ENCODE data around the gene CTNND2. TPM values are rescaled to one million over a fixed set of nuclear protein-coding genes. Genes with fewer than 3 reads are reported as not detected.
A peak's percentile ranks its signal among the peaks of the same experiment; 100 is the strongest.

CTNND2 gene
- total RNA-seq, 2 donors from 2014 or later, result not detected

DNA sequence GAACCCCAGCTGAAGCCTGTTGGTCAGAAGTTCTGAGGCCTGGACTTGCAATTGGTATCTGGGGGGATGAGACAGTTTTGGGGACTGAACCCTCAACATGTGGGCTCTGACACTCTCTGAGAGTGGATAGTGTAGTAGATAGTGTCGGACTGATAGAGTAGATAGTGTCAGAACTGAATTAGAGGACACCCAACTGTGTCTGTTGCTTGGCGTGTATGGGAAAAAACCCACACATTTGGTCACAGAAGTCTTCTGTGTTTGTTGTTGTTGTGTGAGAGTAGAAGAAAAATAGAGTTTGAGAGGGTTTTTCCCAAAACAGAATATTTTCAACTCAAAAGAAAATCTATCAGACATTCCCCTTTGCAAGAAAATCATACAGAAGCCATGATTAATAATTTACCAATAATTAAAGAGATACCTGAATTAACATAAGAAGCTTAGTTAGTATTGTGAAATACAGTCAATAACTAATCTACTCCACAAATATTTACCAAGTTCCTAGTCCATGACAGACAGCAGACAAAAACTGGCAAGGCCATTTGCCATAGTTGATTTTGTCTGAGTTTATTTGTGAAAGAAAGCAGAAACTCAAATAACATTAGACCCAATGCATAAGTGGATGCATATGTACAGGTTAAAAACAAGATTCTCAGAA, 170.9 kb downstream of the CTNND2 start:
- H3K4me1 Mint-ChIP-seq (ENCODE audit: low read depth), result no peaks in the 10 kb centered on the region
- no peak overlapping the region for H3K27ac Mint-ChIP-seq
- no peaks in the 10 kb centered on the region for H3K27me3 Mint-ChIP-seq (ENCODE audit: low read depth)
- DNase-seq, result no peak
- no peaks in the 10 kb centered on the region for H3K36me3 Mint-ChIP-seq (ENCODE audit: insufficient read depth in 2 of 2)
- ATAC-seq (replicated peaks in 1 of 2), result no peak
- peaks cover 5 to 7% of the 10 kb centered on the region in 2 donors for H3K9me3 Mint-ChIP-seq
- no peak overlapping the region for H3K4me3 Mint-ChIP-seq

DNA sequence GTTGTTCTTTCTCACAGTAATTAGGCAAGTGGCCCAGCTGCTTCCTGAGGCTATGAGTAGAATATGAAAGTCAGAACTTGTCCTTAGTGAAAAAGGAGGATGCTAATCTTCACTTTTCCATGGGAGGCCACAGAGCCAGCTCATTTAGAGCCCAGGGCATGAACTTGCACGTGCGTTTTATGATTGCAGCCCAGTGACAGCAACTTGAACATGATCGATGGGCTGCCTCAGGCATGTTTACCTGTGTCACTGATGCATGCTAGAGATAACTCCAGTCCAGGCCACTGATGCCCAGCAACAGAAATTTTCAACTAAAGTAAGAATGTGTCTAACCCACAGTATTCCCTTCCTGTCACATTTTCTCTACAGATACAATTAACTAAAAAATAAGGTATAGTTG, 179.3 kb downstream of the CTNND2 start:
- ATAC-seq (replicated peaks in 1 of 2), result no peak
- no peaks in the 10 kb centered on the region for H3K27me3 Mint-ChIP-seq (ENCODE audit: low read depth)
- no peaks in the 10 kb centered on the region for H3K36me3 Mint-ChIP-seq (ENCODE audit: insufficient read depth in 2 of 2)
- no peaks in the 10 kb centered on the region for H3K4me1 Mint-ChIP-seq (ENCODE audit: low read depth)
- no peak overlapping the region for H3K4me3 Mint-ChIP-seq
- H3K9me3 Mint-ChIP-seq, result peaks cover 0 to 5% of the 10 kb centered on the region in 2 donors
- no peak overlapping the region for H3K27ac Mint-ChIP-seq
- DNase-seq, result no peak

GRCh38 chr5:11719888-11720481, 184.3 kb downstream of the CTNND2 start:
- no peak overlapping the region for H3K4me3 Mint-ChIP-seq
- H3K27ac Mint-ChIP-seq, result no peak overlapping the region
- no peaks in the 10 kb centered on the region for H3K27me3 Mint-ChIP-seq (ENCODE audit: low read depth)
- no peak for ATAC-seq (replicated peaks in 1 of 2)
- no peaks in the 10 kb centered on the region for H3K4me1 Mint-ChIP-seq (ENCODE audit: low read depth)
- no peaks in the 10 kb centered on the region for H3K36me3 Mint-ChIP-seq (ENCODE audit: insufficient read depth in 2 of 2)
- H3K9me3 Mint-ChIP-seq, result peaks cover 1 to 5% of the 10 kb centered on the region in 2 donors
- peak; percentile 1 to 4 for DNase-seq

GRCh38 chr5:11715461-11716196, 188.6 kb downstream of the CTNND2 start:
- H3K27ac Mint-ChIP-seq, result no peak overlapping the region

GRCh38 chr5:11711932-11712331, 192.3 kb downstream of the CTNND2 start:
- no peaks in the 10 kb centered on the region for H3K27me3 Mint-ChIP-seq (ENCODE audit: low read depth)
- ATAC-seq (replicated peaks in 1 of 2), result no peak
- DNase-seq, result no peak
- H3K27ac Mint-ChIP-seq, result no peak overlapping the region
- no peaks in the 10 kb centered on the region for H3K4me1 Mint-ChIP-seq (ENCODE audit: low read depth)
- H3K9me3 Mint-ChIP-seq, result no peaks in the 10 kb centered on the region
- no peak overlapping the region for H3K4me3 Mint-ChIP-seq
- no peaks in the 10 kb centered on the region for H3K36me3 Mint-ChIP-seq (ENCODE audit: insufficient read depth in 2 of 2)

More at GRCh38 chr5:11715461-11716196, 188.6 kb downstream of the CTNND2 start:
- H3K36me3 Mint-ChIP-seq (ENCODE audit: insufficient read depth in 2 of 2), result no peaks in the 10 kb centered on the region
- no peak for DNase-seq
- no peaks in the 10 kb centered on the region for H3K27me3 Mint-ChIP-seq (ENCODE audit: low read depth)
- no peak overlapping the region for H3K4me3 Mint-ChIP-seq
- no peaks in the 10 kb centered on the region for H3K4me1 Mint-ChIP-seq (ENCODE audit: low read depth)
- ATAC-seq (replicated peaks in 1 of 2), result no peak
- peaks cover 0 to 1% of the 10 kb centered on the region in 2 donors for H3K9me3 Mint-ChIP-seq

GRCh38 chr5:11709021-11709420, 195.2 kb downstream of the CTNND2 start:
- Mint-ChIP-seq H3K4me1 (ENCODE audit: low read depth) (no peaks in the 10 kb centered on the region), H3K9me3 (no peaks in the 10 kb centered on the region), H3K27me3 (ENCODE audit: low read depth) (no peaks in the 10 kb centered on the region), H3K27ac (no peak overlapping the region), H3K36me3 (ENCODE audit: insufficient read depth in 2 of 2) (no peaks in the 10 kb centered on the region), H3K4me3 (no peak overlapping the region)
- no peak for DNase-seq
- ATAC-seq (replicated peaks in 1 of 2), result no peak

- Mint-ChIP-seq H3K4me3 (no peak overlapping the region), H3K27me3 (ENCODE audit: low read depth) (no peaks in the 10 kb centered on the region), H3K36me3 (ENCODE audit: insufficient read depth in 2 of 2) (no peaks in the 10 kb centered on the region), H3K9me3 (no peaks in the 10 kb centered on the region), H3K4me1 (ENCODE audit: low read depth) (no peaks in the 10 kb centered on the region), H3K27ac (no peak overlapping the region)
- no peak for ATAC-seq (replicated peaks in 1 of 2)
- no peak for DNase-seq
Measured at GRCh38 chr5:11704916-11705315, 199.3 kb downstream of the CTNND2 start.

GRCh38 chr5:11700391-11700790, 203.9 kb downstream of the CTNND2 start:
- no peaks in the 10 kb centered on the region for H3K4me1 Mint-ChIP-seq (ENCODE audit: low read depth)
- no peak for ATAC-seq (replicated peaks in 1 of 2)
- H3K36me3 Mint-ChIP-seq (ENCODE audit: insufficient read depth in 2 of 2), result no peaks in the 10 kb centered on the region
- DNase-seq, result no peak
- H3K27me3 Mint-ChIP-seq (ENCODE audit: low read depth), result no peaks in the 10 kb centered on the region
- H3K9me3 Mint-ChIP-seq, result peaks cover 0 to 6% of the 10 kb centered on the region in 2 donors
- H3K4me3 Mint-ChIP-seq, result no peak overlapping the region
- no peak overlapping the region for H3K27ac Mint-ChIP-seq

DNA sequence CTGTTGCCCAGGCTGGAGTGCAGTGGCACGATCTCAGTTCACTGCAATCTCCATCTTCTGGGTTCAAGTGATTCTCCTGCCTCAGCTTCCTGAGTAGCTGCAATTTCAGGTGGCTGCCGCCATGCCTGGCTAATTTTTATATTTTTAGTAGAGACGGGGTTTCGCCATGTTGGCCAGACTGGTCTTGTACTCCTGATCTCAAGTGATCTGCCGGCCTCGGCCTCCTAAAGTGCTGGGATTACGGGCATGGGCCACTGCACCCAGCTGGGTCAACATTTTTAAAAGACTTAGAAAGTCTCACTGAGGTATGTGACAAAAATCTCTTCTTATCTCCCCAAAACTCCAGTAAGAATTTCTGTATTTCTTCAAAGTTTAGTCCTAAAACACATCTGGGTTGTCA, 211.6 kb downstream of the CTNND2 start:
- Mint-ChIP-seq H3K27me3 (ENCODE audit: low read depth) (no peaks in the 10 kb centered on the region), H3K36me3 (ENCODE audit: insufficient read depth in 2 of 2) (no peaks in the 10 kb centered on the region), H3K27ac (no peak overlapping the region), H3K4me1 (ENCODE audit: low read depth) (no peaks in the 10 kb centered on the region), H3K9me3 (peaks cover 0 to 3% of the 10 kb centered on the region in 2 donors), H3K4me3 (no peak overlapping the region)
- no peak for ATAC-seq (replicated peaks in 1 of 2)
- DNase-seq, result no peak

- ATAC-seq (replicated peaks in 1 of 2) (no peak), DNase-seq (no peak)
- peaks cover 0 to 1% of the 10 kb centered on the region in 2 donors for H3K9me3 Mint-ChIP-seq
- H3K4me3 Mint-ChIP-seq, result no peak overlapping the region
- H3K4me1 Mint-ChIP-seq (ENCODE audit: low read depth), result no peaks in the 10 kb centered on the region
- no peaks in the 10 kb centered on the region for H3K36me3 Mint-ChIP-seq (ENCODE audit: insufficient read depth in 2 of 2)
- no peaks in the 10 kb centered on the region for H3K27me3 Mint-ChIP-seq (ENCODE audit: low read depth)
- no peak overlapping the region for H3K27ac Mint-ChIP-seq
Measured at GRCh38 chr5:11687498-11687897, 216.7 kb downstream of the CTNND2 start.

- no peaks in the 10 kb centered on the region for H3K4me1 Mint-ChIP-seq (ENCODE audit: low read depth)
- H3K4me3 Mint-ChIP-seq, result no peak overlapping the region
- ATAC-seq (replicated peaks in 1 of 2) (no peak), DNase-seq (no peak)
- H3K27ac Mint-ChIP-seq, result no peak overlapping the region
- no peaks in the 10 kb centered on the region for H3K27me3 Mint-ChIP-seq (ENCODE audit: low read depth)
- no peaks in the 10 kb centered on the region for H3K36me3 Mint-ChIP-seq (ENCODE audit: insufficient read depth in 2 of 2)
- H3K9me3 Mint-ChIP-seq, result peaks cover 0 to 2% of the 10 kb centered on the region in 2 donors
Measured at GRCh38 chr5:11684607-11685006, 219.6 kb downstream of the CTNND2 start.

DNA sequence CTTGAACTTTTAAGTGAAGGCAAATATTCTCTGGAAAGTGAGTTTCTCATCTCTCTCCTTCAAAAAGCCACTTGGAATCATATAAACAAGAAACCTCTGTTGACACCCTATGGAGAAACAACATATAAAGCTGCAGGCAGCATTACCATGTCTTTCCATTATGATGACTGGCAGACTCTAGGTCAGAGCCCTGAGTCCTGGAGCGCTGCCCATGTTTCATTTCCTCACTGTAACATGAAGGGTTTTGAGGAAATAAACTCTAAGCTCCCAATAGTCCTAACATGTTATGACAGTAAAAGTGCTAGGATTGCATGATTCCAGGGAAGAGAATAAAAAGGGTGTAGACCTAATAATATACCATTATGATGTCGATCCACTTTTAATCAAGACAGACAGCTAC, 220.6 kb downstream of the CTNND2 start:
- Mint-ChIP-seq H3K36me3 (ENCODE audit: insufficient read depth in 2 of 2) (no peaks in the 10 kb centered on the region), H3K4me1 (ENCODE audit: low read depth) (no peaks in the 10 kb centered on the region), H3K4me3 (no peak overlapping the region), H3K27ac (no peak overlapping the region), H3K9me3 (peaks cover 0 to 2% of the 10 kb centered on the region in 2 donors), H3K27me3 (ENCODE audit: low read depth) (no peaks in the 10 kb centered on the region)
- ATAC-seq (replicated peaks in 1 of 2) (no peak), DNase-seq (no peak)

DNA sequence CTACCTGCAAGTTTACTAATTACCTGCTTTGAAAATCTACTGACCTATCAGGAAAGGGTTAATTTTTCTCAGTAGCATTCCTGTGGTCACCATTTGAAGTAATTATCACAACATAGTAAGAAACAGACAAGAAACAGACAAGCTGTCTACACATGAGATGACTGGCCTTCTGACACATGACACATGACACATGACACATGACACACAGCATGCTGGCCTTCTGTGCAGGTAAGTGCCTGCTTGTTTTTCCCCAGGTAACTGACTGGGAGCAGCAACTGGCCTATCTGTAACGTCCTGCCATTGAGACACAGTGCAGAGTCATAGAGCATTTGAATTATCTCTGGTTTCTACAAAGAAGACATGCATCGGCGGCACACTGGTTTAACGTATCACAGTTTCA, 222.4 kb downstream of the CTNND2 start:
- Mint-ChIP-seq H3K36me3 (ENCODE audit: insufficient read depth in 2 of 2) (no peaks in the 10 kb centered on the region), H3K9me3 (peaks cover 2 to 3% of the 10 kb centered on the region in 2 donors), H3K27me3 (ENCODE audit: low read depth) (no peaks in the 10 kb centered on the region), H3K4me1 (ENCODE audit: low read depth) (no peaks in the 10 kb centered on the region), H3K4me3 (no peak overlapping the region), H3K27ac (no peak overlapping the region)
- ATAC-seq (replicated peaks in 1 of 2) (no peak), DNase-seq (no peak)

All from activated T-cell treated with anti-CD3 and anti-CD28 coated beads, Interleukin-2, amount 50 U/mL, for 72 hours (primary cell).